ENCODE results near the gene RASGEF1C.

RASGEF1C gene

GRCh38 chr5:180102636-180103035 lies 106.4 kb downstream of the RASGEF1C start:
- Histone ChIP-seq H3K79me2 (ENCODE audit: insufficient read depth, low read length) (no peaks in the 10 kb centered on the region), H3K9ac (ENCODE audit: low read depth, low read length, poor library complexity, severe bottlenecking) (no peak overlapping the region), H3K9me3 (ENCODE audit: insufficient read depth, low read depth, low read length) (0 out of 2 replicates have a peak, but pooled peaks cover 4% of the 10 kb centered on the region), H3K36me3 (ENCODE audit: insufficient read depth, low read length) (no peaks in the 10 kb centered on the region), H3F3A (ENCODE audit: low read depth) (no peaks in the 10 kb centered on the region), H3K4me2 (ENCODE audit: low read depth, low read length, poor library complexity, severe bottlenecking) (no peak overlapping the region), H4K20me1 (ENCODE audit: insufficient read depth, low read length, poor library complexity, severe bottlenecking) (no peaks in the 10 kb centered on the region), H3K9me2 (replicated peaks; ENCODE audit: low read depth, low read length) (no peaks in the 10 kb centered on the region), H3K4me3 (ENCODE audit: low read length, poor library complexity, severe bottlenecking) (no peak overlapping the region), H3K27me3 (ENCODE audit: insufficient read depth, low read length, poor library complexity, severe bottlenecking) (no peaks in the 10 kb centered on the region), H2AFZ (ENCODE audit: low read length) (no peak overlapping the region), H3K4me1 (ENCODE audit: insufficient read depth, low read length, poor library complexity, severe bottlenecking) (no peaks in the 10 kb centered on the region)
- TF ChIP-seq, protein P1, sequence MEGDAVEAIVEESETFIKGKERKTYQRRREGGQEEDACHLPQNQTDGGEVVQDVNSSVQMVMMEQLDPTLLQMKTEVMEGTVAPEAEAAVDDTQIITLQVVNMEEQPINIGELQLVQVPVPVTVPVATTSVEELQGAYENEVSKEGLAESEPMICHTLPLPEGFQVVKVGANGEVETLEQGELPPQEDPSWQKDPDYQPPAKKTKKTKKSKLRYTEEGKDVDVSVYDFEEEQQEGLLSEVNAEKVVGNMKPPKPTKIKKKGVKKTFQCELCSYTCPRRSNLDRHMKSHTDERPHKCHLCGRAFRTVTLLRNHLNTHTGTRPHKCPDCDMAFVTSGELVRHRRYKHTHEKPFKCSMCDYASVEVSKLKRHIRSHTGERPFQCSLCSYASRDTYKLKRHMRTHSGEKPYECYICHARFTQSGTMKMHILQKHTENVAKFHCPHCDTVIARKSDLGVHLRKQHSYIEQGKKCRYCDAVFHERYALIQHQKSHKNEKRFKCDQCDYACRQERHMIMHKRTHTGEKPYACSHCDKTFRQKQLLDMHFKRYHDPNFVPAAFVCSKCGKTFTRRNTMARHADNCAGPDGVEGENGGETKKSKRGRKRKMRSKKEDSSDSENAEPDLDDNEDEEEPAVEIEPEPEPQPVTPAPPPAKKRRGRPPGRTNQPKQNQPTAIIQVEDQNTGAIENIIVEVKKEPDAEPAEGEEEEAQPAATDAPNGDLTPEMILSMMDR (conservative IDR thresholded peaks at IDR 0.05; ENCODE audit: low read length) = no peak
- TF ChIP-seq EZH2phosphoT487 (IDR thresholded peaks at IDR 0.05; ENCODE audit: borderline replicate concordance) = no peak

DNA sequence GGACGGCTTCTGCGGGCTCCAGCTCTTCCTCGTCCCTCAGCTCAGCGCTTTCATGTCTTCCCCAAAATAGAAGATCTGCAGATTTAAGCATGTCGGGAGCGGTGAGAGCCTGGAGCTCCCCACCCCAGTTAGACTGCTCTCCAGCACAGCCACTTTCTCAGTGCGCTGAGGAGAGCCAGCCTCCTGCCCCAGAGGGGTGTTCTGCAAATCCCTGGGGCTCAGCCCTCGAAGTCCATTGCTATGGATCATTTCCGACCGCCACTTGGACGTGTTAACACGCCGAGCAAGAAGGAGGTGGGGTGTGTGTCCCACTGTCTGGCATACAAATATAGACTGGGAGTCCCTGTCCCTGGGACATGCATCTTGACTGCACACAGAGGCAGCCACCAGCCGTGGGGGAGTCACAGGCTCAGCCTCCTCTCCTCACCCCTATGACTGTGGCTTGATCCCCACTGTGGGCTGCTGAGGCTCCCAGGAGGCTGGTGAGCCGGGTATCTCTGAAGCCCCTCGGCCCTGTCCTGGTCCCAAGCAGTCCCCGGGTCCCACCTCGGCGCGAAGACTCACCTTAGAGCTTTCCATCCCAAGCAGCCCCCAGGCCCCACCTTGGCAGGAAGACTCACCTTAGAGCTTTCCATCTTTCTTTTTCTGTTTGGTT lies 107.4 kb downstream of the RASGEF1C start:
- H3K27me3 ChIP-seq (ENCODE audit: insufficient read depth, low read length, poor library complexity, severe bottlenecking) = no peaks in the 10 kb centered on the region
- H3K9ac ChIP-seq (ENCODE audit: low read depth, low read length, poor library complexity, severe bottlenecking) = no peak overlapping the region
- H3F3A ChIP-seq (ENCODE audit: low read depth) = no peaks in the 10 kb centered on the region
- no peaks in the 10 kb centered on the region for H3K79me2 ChIP-seq (ENCODE audit: insufficient read depth, low read length)
- H3K9me3 ChIP-seq (ENCODE audit: insufficient read depth, low read depth, low read length) = 0 out of 2 replicates have a peak, but pooled peaks cover under 1% of the 10 kb centered on the region
- H4K20me1 ChIP-seq (ENCODE audit: insufficient read depth, low read length, poor library complexity, severe bottlenecking) = no peaks in the 10 kb centered on the region
- H2AFZ ChIP-seq (ENCODE audit: low read length) = no peak overlapping the region
- H3K4me1 ChIP-seq (ENCODE audit: insufficient read depth, low read length, poor library complexity, severe bottlenecking) = no peaks in the 10 kb centered on the region
- H3K36me3 ChIP-seq (ENCODE audit: insufficient read depth, low read length) = no peaks in the 10 kb centered on the region
- no peaks in the 10 kb centered on the region for H3K9me2 ChIP-seq (replicated peaks; ENCODE audit: low read depth, low read length)
- TF ChIP-seq, protein P1 (conservative IDR thresholded peaks at IDR 0.05; ENCODE audit: low read length) = no peak
- no peak for TF ChIP-seq EZH2phosphoT487 (IDR thresholded peaks at IDR 0.05; ENCODE audit: borderline replicate concordance)
- no peak overlapping the region for H3K4me3 ChIP-seq (ENCODE audit: low read length, poor library complexity, severe bottlenecking)
- H3K4me2 ChIP-seq (ENCODE audit: low read depth, low read length, poor library complexity, severe bottlenecking) = no peak overlapping the region

- no peak overlapping the region for H2AFZ ChIP-seq (ENCODE audit: low read length)
- no peak overlapping the region for H3K4me2 ChIP-seq (ENCODE audit: low read depth, low read length, poor library complexity, severe bottlenecking)
- no peak for TF ChIP-seq EZH2phosphoT487 (IDR thresholded peaks at IDR 0.05; ENCODE audit: borderline replicate concordance)
- TF ChIP-seq, protein P1 (conservative IDR thresholded peaks at IDR 0.05; ENCODE audit: low read length) = no peak
- H3K9ac ChIP-seq (ENCODE audit: low read depth, low read length, poor library complexity, severe bottlenecking) = no peak overlapping the region
- H3F3A ChIP-seq (ENCODE audit: low read depth) = no peaks in the 10 kb centered on the region
- H3K79me2 ChIP-seq (ENCODE audit: insufficient read depth, low read length) = no peaks in the 10 kb centered on the region
- no peaks in the 10 kb centered on the region for H3K27me3 ChIP-seq (ENCODE audit: insufficient read depth, low read length, poor library complexity, severe bottlenecking)
- H3K4me1 ChIP-seq (ENCODE audit: insufficient read depth, low read length, poor library complexity, severe bottlenecking) = no peaks in the 10 kb centered on the region
- H3K4me3 ChIP-seq (ENCODE audit: low read length, poor library complexity, severe bottlenecking) = no peak overlapping the region
- H3K9me2 ChIP-seq (replicated peaks; ENCODE audit: low read depth, low read length) = no peaks in the 10 kb centered on the region
- no peaks in the 10 kb centered on the region for H4K20me1 ChIP-seq (ENCODE audit: insufficient read depth, low read length, poor library complexity, severe bottlenecking)
- no peaks in the 10 kb centered on the region for H3K36me3 ChIP-seq (ENCODE audit: insufficient read depth, low read length)
- H3K9me3 ChIP-seq (ENCODE audit: insufficient read depth, low read depth, low read length) = no peaks in the 10 kb centered on the region
Observed at GRCh38 chr5:180100621-180101450, 108.2 kb downstream of the RASGEF1C start.
